Sigmoid colon (tissue), 3 donors: ENCODE measurements around the gene PRIM2.
"Not testable (repeated sequence)": the region's sequence is repeated elsewhere in the genome, so short reads cannot be mapped to it uniquely, and the experiment has no call there.

Source experiments
- CTCF ChIP-seq, 4 experiments: fragments of 450-650 bp in 3 of 4; fragments of 200-600 bp in 1 of 4; IDR thresholded peaks; one replicate each; pipeline ENCODE4 v1.5.1; 2016 to 2019; ENCODE audit warnings: antibody characterized with exemption in 4 of 4, mild to moderate bottlenecking in 3 of 4, moderate library complexity in 2 of 4
- POLR2A ChIP-seq, 2 donors: fragments of 450-650 bp; IDR thresholded peaks; one replicate each; pipeline ENCODE4 v1.6.1; 2016; ENCODE audit warnings: antibody characterized with exemption in 2 of 2, mild to moderate bottlenecking in 2 of 2, moderate library complexity in 2 of 2

- not testable (repeated sequence) for TF ChIP-seq CTCF, POLR2A (IDR thresholded peaks at IDR 0.05)
These were observed 255.4 kb downstream of the PRIM2 start for GRCh38 chr6:57572844-57573243.
